Neutrophil (primary cell): ENCODE results near the gene TERT.
"Not testable (repeated sequence)": the region's sequence is repeated elsewhere in the genome, so short reads cannot be mapped to it uniquely, and the experiment has no call there.

Experiments
- H3K27ac ChIP-seq: fragments of 200-600 bp; sonication (generic); 2 replicates; pipeline ENCODE4 v1.5.1; 2016; ENCODE audit warnings: mild to moderate bottlenecking, moderate library complexity
- H3K27me3 ChIP-seq: fragments of 200-600 bp; sonication (generic); 2 replicates; pipeline ENCODE4 v1.6.0; 2016; ENCODE audit warnings: mild to moderate bottlenecking
- H3K36me3 ChIP-seq: fragments of 200-600 bp; sonication (generic); 2 replicates; pipeline ENCODE4 v1.5.1; 2017
- H3K4me1 ChIP-seq, 2 experiments: fragments of 200-600 bp in 1 of 2; sonication (generic) in 1 of 2; 1 replicate in 1 of 2; 2 replicates in 1 of 2; pipeline versions ENCODE4 v1.5.1 to v1.6.1; 2013 to 2016; ENCODE audit warnings: low read depth in 1 of 2, low read length in 1 of 2, mild to moderate bottlenecking in 1 of 2, moderate library complexity in 1 of 2; ENCODE audit not compliant: control insufficient read depth in 1 of 2, insufficient read depth in 1 of 2
- H3K4me3 ChIP-seq, 2 experiments: fragments of 200-600 bp in 1 of 2; sonication (generic) in 1 of 2; 1 replicate in 1 of 2; 2 replicates in 1 of 2; pipeline ENCODE4 v1.5.1; 2013 to 2016; ENCODE audit warnings: low read depth in 1 of 2, low read length in 1 of 2, mild to moderate bottlenecking in 1 of 2, moderate library complexity in 1 of 2
- H3K9me3 ChIP-seq: fragments of 200-600 bp; sonication (generic); 2 replicates; pipeline ENCODE4 v1.5.1; 2016
- CTCF ChIP-seq: fragments of 200-600 bp; sonication (generic); IDR thresholded peaks from 2 replicates; pipeline ENCODE4 v1.5.1; 2016; ENCODE audit warnings: antibody characterized with exemption

Gene TERT

GRCh38 chr5:1294835-1295649 lies at the start of gene TERT:
Gene TERT (minus strand): TSS chr5:1295068. CDS start chr5:1294989, 79 bp downstream.
- Histone ChIP-seq H3K4me3 (no peak within 1 kb of the TSS), H3K27ac (no peak within 1 kb of the TSS), H3K27me3 (peaks cover 55% of the 10 kb centered on the region), H3K36me3 (no peaks in the 10 kb centered on the region), H3K9me3 (no peaks in the 10 kb centered on the region), H3K4me1 (no peaks in the 10 kb centered on the region)
- no peak for TF ChIP-seq CTCF

- Histone ChIP-seq H3K4me3 (peak overlapping the region; percentile 70 to 77), H3K9me3 (no peaks in the 10 kb centered on the region), H3K27me3 (no peaks in the 10 kb centered on the region), H3K36me3 (peaks cover 39% of the 10 kb centered on the region), H3K27ac (peak overlapping the region; percentile 42), H3K4me1 (peaks cover 19 to 21% of the 10 kb centered on the region in 2 experiments)
- no peak for TF ChIP-seq CTCF
Observed at GRCh38 chr5:1343931-1344901, 49.3 kb upstream of the TERT start.

- TF ChIP-seq CTCF: no peak
- Histone ChIP-seq H3K9me3 (no peaks in the 10 kb centered on the region), H3K27ac (no peak overlapping the region), H3K4me1 (peaks cover 19 to 21% of the 10 kb centered on the region in 2 experiments), H3K27me3 (no peaks in the 10 kb centered on the region), H3K36me3 (peaks cover 48% of the 10 kb centered on the region), H3K4me3 (no peak overlapping the region)
Observed at GRCh38 chr5:1343315-1343751, 48.5 kb upstream of the TERT start.

DNA sequence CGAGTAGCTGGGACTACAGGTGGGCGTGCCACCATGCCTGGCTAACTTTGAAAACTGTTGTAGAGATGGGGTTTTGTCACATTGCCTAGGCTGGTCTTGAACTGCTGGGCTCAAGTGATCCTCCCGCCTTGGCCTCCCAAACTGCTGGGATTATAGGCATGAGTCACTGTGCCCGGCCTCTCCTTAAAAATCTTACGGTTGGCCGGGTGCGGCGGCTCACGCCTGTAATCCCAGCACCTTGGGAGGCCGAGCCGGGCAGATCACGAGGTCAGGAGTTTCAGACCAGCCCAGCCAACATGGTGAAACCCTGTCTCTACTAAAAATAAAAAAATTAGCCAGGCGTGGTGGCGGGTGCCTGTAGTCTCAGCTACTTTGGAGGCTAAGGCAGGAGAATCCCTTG lies 47.8 kb upstream of the TERT start:
- H3K9me3 ChIP-seq, H3K27ac ChIP-seq, H3K4me3 ChIP-seq, H3K27me3 ChIP-seq: not testable (repeated sequence)
- Histone ChIP-seq H3K36me3 (peaks cover 54% of the 10 kb centered on the region), H3K4me1 (peaks cover 19 to 21% of the 10 kb centered on the region in 2 experiments)

- H3K27me3 ChIP-seq: no peaks in the 10 kb centered on the region
- H3K4me1 ChIP-seq: peaks cover 19 to 21% of the 10 kb centered on the region in 2 experiments
- H3K36me3 ChIP-seq: peaks cover 59% of the 10 kb centered on the region
- TF ChIP-seq CTCF: no peak
- no peak overlapping the region for H3K27ac ChIP-seq
- no peaks in the 10 kb centered on the region for H3K9me3 ChIP-seq
- H3K4me3 ChIP-seq: no peak overlapping the region
Observed at GRCh38 chr5:1342268-1342667, 47.4 kb upstream of the TERT start.
